Stimulated activated CD8-positive, alpha-beta memory T cell treated with anti-CD3 and anti-CD28 coated beads, Interleukin-7, amount 100 ng/mL, for 24 hours (primary cell): ENCODE results near the gene CPA4.

Source experiments
- DNase-seq: peaks from one replicate; pipeline ENCODE4 v3.0.0-alpha.2; 2020; ENCODE audit warnings: low read depth

The CPA4 gene

GRCh38 chr7:130345136-130345535 is 52.2 kb downstream of the CPA4 start:
- no peak for DNase-seq

- no peak for DNase-seq
These were observed 52.8 kb downstream of the CPA4 start for GRCh38 chr7:130345725-130346124.

DNA sequence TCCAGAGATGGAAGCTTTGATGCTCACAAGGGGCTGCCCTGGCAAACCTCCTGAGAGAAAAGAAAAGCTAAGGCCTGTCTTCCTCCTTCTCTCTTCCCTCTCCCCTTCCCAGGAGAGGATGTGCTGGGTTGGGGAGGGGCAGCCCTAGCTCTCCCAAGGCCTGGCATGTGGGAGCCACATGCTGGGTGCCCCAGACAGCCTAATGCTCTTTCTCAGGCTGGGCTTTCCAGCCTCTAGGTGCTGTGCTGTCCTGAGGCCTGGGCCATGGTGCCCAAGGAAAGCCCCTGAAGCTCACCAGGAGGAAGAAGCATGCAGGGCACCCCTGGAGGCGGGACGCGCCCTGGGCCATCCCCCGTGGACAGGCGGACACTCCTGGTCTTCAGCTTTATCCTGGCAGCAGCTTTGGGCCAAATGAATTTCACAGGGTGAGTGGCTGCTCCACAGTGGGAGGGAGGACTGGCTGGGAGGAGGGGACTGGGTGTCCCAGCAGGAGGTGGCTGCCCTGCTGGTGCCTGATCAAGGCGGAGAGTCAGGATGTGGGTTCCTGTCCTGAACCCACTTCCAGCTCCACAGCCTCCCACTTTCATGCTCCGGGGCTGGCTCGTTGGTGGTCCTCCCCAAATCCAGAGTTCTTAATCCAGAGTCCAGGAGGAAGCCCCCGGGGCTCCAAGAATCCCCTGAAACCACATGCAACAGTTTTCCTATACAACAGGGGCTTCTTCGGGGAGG is 53.4 kb downstream of the CPA4 start:
- no peak for DNase-seq

DNA sequence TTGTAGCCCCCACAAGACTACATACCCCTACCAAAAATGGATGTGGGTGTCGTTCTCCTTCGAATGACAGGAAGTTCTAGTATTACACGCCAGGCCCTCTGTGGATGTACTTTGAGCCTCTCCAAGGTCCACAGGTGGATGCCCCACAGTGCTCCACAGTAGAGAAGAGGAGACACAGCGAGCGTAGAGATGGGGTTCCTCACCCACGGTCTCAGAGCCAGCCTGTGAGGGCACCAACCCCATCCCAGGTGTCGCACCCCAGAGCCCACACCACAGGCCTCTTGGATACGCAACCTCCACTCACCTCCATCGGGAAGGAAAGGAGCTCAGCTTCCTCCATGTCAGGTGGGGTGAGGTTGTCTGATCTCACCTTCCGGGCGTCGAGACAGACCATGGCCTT is 54.0 kb downstream of the CPA4 start:
- DNase-seq: no peak

GRCh38 chr7:130349911-130350782 is 57.2 kb downstream of the CPA4 start:
- DNase-seq: no peak

GRCh38 chr7:130350945-130351790 is 58.2 kb downstream of the CPA4 start:
- DNase-seq: no peak

DNA sequence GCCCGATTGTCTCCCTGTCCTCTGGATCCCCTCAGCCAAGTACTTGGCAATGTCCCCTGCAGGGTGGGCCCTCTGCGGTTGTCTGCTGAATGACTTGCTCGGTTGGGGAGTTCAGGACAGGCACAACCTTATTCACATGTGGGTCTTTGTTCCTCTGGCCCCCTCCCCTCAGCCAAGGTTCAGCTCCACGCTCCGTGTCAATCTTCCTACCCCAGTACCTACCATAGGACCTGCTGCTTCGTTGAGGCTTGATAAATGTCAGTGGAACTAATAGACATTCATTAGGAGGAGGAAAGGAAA is 58.8 kb downstream of the CPA4 start:
- no peak for DNase-seq

DNA sequence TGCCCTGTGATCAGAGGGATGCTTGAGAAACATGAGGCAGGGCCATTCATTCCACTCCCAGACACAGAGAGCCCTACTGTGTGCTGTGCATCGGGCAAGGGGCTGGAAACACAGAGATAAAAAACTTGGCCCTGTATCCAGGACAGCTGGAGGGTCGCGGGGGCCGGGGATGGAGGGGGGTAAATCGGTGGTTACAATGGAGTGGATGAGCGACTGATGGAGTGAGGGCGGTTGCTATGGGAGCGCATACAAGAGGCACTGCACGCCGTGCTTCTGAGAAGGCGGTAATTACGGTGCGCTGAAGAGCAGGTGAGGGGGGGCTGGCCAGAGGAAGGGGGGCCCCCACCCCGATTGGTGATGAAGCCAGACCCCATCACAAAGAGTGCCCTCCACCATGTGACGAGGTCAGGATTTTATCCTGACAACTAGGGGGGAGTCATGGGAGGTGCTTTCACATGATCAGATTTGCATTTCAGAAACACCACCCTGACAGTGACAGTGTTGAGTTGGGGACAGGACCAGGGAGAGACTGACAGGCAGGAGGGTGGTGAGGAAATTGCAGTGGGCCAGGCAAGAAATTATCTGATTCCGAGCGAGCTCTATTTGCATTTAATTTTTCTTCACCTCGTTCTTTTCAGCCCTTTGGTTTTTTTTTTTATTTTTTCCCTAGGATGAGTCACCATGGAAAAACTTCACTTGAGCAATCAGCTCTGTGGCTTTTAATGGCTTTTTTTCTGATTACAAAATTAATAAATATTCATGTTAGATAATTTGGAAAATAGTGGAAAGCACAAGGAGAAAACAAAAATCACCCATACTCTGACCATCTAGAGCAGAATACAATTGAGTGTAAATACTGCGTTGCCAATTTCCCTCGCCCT is 59.5 kb downstream of the CPA4 start:
- no peak for DNase-seq

GRCh38 chr7:130353196-130353595 is 60.2 kb downstream of the CPA4 start:
- no peak for DNase-seq

DNA sequence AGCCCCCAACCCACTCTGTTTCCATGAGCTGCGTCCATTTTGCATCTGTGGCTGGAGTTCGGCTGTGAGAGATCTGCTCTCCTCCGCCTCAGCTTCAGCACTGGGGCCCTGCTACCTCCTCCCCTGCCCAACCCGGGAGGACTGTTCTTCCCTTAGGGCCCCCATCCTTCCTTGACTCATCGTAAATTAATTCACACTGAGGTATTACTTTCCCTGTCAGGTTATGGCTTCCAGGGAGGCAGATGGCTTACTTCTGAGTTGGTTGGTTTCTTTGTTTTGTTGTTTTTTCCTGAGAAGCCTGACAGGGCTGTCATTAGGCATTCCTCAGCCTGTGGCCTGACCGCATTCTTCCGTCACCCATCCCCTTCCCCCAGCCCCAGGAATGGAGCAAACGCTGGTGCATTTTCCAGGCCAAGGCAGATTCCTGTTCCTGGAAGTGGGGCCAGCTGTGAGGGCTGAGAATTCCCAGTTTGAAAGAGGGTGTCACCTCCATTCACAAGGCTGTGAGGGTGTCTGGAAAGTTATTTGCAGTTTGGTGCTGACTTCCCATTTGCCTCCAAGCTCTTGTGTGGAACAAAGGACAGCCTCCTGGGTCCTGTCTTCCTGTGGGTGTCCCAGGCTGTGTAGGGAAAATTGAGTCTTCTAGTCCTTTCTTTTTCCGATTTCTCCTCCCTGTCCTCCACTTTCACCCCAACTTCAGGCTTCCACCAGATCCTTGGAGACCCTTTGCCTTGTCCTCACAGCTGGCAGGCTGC is 63.3 kb downstream of the CPA4 start:
- no peak for DNase-seq

GRCh38 chr7:130356876-130357611 is 64.1 kb downstream of the CPA4 start:
- no peak for DNase-seq

DNA sequence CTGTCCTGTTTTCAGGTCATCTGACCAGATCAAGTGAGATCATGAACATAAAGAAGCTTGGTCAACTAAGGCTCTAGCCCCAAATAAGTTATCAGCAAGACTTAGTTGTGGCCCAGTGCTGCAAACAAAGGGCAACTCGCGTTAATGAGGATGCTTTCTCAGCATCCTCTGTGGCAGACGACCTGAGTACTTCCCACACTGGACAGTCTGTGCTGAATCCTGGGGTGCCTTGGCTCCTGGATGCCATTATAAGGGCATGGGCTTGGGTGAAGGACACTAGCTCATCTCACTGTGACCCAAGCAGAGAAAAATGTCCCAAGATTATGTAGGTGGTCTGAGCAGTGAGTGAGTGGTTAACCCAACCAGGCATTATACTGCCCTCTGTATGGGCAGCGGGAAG is 65.5 kb downstream of the CPA4 start:
- DNase-seq: no peak

DNA sequence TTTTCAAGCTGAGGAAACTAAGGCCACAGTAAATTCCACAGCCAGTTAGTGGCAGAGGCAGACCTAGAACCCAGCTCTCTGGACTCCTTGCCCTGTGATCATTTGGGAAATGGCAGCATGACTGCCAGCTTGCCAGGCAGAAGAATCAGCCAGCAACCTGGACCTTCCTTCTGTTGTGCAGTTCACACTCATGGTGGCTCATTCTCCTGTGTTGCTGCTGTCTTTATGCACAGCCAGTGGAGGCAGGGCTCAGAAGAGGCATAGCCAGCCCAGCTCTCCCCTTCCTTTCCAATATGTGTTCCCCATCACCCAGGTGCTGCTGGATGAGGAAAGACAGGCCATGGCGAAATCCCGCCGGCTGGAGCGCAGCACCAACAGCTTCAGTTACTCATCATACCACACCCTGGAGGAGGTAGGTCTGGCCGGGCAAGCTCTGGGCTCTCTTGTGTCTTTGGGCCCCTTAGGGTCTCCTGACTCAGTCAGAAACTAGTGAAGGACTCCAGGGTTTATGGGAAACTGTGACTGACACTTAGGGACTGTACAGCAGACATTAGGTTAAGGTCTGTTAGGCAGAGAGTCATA is 66.4 kb downstream of the CPA4 start:
- DNase-seq: no peak

- no peak for DNase-seq
These were observed 67.6 kb downstream of the CPA4 start for GRCh38 chr7:130360518-130360917.

DNA sequence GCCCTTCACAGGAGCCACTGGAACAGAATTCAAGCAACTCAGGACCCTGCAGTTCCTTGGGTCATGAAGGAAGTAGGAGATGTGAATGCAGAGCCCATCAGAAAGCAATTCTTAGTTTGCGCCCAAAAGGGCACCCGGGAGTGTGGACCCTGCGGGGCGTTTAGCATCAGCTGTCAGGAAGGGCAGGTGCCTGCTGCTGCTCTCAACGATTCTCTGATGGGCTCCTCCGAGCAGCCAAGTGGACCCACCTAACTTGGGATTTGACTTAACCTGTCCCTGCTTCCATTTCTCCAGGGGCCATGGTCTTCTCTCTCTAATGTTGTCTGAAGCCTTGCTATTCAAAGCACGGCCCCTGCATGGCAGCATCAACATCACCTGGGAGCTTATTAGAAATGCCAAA is 68.7 kb downstream of the CPA4 start:
- DNase-seq: no peak

- no peak for DNase-seq
These were observed 69.4 kb downstream of the CPA4 start for GRCh38 chr7:130362251-130362816.

- no peak for DNase-seq
These were observed 70.3 kb downstream of the CPA4 start for GRCh38 chr7:130363026-130363847.

DNA sequence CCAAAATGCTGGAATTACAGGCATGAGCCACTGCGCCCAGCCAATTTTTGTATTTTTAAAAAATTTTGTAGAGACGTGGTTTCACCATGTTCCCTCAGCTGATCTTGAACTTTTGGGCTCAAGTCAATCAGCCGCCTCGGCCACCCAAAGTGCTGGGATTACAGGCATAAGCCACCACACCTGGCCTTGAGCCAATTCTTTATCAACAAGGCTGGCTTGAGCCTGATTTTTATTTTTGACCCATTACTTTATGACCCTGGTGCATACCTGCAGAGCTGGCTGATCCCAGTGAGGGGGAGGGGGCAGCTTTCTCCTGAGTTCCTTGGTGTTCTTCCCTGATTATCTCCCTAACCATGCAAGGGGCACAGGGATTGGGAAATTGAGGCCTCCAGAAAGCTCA is 71.5 kb downstream of the CPA4 start:
- DNase-seq: no peak

DNA sequence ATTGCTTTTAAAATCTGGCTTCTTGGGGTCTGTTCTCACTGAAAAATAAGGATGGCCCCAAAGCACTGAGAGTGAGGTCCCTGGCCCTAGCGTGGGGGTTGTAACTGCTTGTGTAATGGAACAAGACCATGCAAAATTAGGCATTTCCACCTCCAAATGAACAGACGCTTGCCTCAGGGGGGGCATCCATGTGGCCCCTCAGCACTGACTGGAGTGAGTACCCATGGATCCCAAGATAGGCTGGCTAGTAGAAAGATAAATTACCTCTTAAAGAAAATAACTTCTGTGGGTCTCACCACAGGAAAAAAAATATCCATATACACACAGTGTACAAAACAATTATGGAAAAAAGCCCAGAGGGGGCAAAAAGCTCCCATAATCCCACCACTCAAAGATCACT is 72.1 kb downstream of the CPA4 start:
- no peak for DNase-seq
